Body of pancreas (tissue), 4 donors: ENCODE data around the gene WIPF3.
A peak's percentile ranks its signal among the peaks of the same experiment; 100 is the strongest.

Experiments used
- CTCF ChIP-seq, 7 experiments: fragments of 450-650 bp in 4 of 7; fragments of 200-600 bp in 3 of 7; sonication (generic) in 3 of 7; IDR thresholded peaks; one replicate each; pipeline ENCODE4 v1.5.1; 2016 to 2019; ENCODE audit warnings: antibody characterized with exemption in 7 of 7
- POLR2A ChIP-seq, 3 donors: fragments of 450-650 bp; IDR thresholded peaks; one replicate each; pipeline ENCODE4 v1.6.1; 2016; ENCODE audit warnings: antibody characterized with exemption in 3 of 3, mild to moderate bottlenecking in 2 of 3

- TF ChIP-seq CTCF (IDR thresholded peaks at IDR 0.05) (peak; percentile 74 to 94 (median 83)), POLR2A (IDR thresholded peaks at IDR 0.05) (no peak)
Observed at GRCh38 chr7:29921404-29922010, 115.2 kb downstream of the WIPF3 start.
